Transverse colon (tissue), 4 donors: ENCODE results near the gene TXNL1. TPM values are rescaled to one million over a fixed set of nuclear protein-coding genes. Genes with fewer than 3 reads are reported as not detected.

Source experiments
- DNase-seq: peaks from one replicate; pipeline ENCODE4 v3.0.0-alpha.2; 2019
- H3K27ac ChIP-seq, 4 donors: fragments of 200-600 bp; sonication (generic); 2 replicates each; pipeline ENCODE4 v1.5.1; 2016 to 2018; ENCODE audit warnings: inconsistent platforms in 4 of 4
- H3K27me3 ChIP-seq: fragments of 200-600 bp; sonication (generic); 2 replicates; pipeline ENCODE4 v1.5.1; 2017; ENCODE audit warnings: inconsistent platforms
- H3K36me3 ChIP-seq, 4 donors: fragments of 200-600 bp; sonication (generic); 2 replicates each; pipeline ENCODE4 v1.5.1; 2017 to 2019; ENCODE audit warnings: inconsistent platforms in 4 of 4
- H3K4me1 ChIP-seq, 4 donors: fragments of 200-600 bp; sonication (generic); 2 replicates each; pipeline ENCODE4 v1.5.1; 2017 to 2020; ENCODE audit warnings: inconsistent platforms in 4 of 4
- H3K4me3 ChIP-seq, 4 donors: fragments of 200-600 bp; sonication (generic); 1 replicate in 1 of 4; 2 replicates in 3 of 4; pipeline versions ENCODE4 v1.5.1 to v1.6.1; 2017 to 2019; ENCODE audit warnings: inconsistent platforms in 4 of 4
- H3K9me3 ChIP-seq, 2 donors: fragments of 200-600 bp; sonication (generic); 2 replicates each; pipeline ENCODE4 v1.5.1; 2017 to 2019; ENCODE audit warnings: inconsistent platforms in 2 of 2
- CTCF ChIP-seq, 5 experiments: fragments of 200-600 bp in 3 of 5; fragments of 450-650 bp in 2 of 5; sonication (generic) in 3 of 5; IDR thresholded peaks; 1 replicate in 2 of 5; 2 replicates in 3 of 5; pipeline ENCODE4 v1.5.1; 2016 to 2017; ENCODE audit warnings: antibody characterized with exemption in 5 of 5, inconsistent platforms in 3 of 5, mild to moderate bottlenecking in 2 of 5, moderate library complexity in 1 of 5
- EP300 ChIP-seq: sonication (generic); formaldehyde crosslinking; IDR thresholded peaks from one replicate; pipeline ENCODE4 v1.6.1; 2017; ENCODE audit warnings: antibody characterized with exemption, low read depth
- POLR2A ChIP-seq: fragments of 450-650 bp; IDR thresholded peaks from one replicate; pipeline ENCODE4 v1.6.1; 2016; ENCODE audit warnings: antibody characterized with exemption, mild to moderate bottlenecking, moderate library complexity
- POLR2AphosphoS5 ChIP-seq, 3 donors: sonication (generic); formaldehyde crosslinking; IDR thresholded peaks; one replicate each; pipeline ENCODE4 v1.6.1; 2016; ENCODE audit warnings: antibody characterized with exemption in 3 of 3
- WGBS, 2 donors: methylation state at CpG; one replicate each; pipeline ENCODE4 v1.1.5; 2018; ENCODE audit warnings: low coverage in 1 of 2; 5-methylcytosine and 5-hydroxymethylcytosine counted together
- in situ Hi-C, 4 donors: fragments of 200-750 bp; cut with MboI; loops; one replicate each; pipeline versions ENCODE4 v1.15.0 to v1.15.1; 2017; ENCODE audit warnings: low sequenced_read_pairs in 3 of 4, low pct_ligation_motif_present in 1 of 4, low pct_unique_long_range_greater_than_20kb in 1 of 4
- intact Hi-C: fragments of 100-400 bp; cut with DNase I; formaldehyde crosslinking; loops from one replicate; pipeline ENCODE4 v1.15.1; 2023; ENCODE audit warnings: low total_unique reads
- total RNA-seq, 4 donors: library from RNA; depleted of rRNA; stranded (reverse); fragments of >200 nt; gene quantifications; one replicate each; pipeline ENCODE4 v1.1.0, GENCODE V29; 2016

Gene TXNL1
- total RNA-seq, 4 donors from 2014 or later: 3.0 to 42.1 (median 18.0) TPM

- WGBS, 2 donors: 65 to 87% methylated on average over 3 of the region's 3 CpGs
- TF ChIP-seq CTCF (IDR thresholded peaks at IDR 0.05) (no peak), EP300 (no peak), POLR2AphosphoS5 (IDR thresholded peaks at IDR 0.05) (no peak), POLR2A (no peak)
- no peak for DNase-seq
Measured at GRCh38 chr18:56672981-56673380, 34.6 kb upstream of the TXNL1 start.

GRCh38 chr18:56672391-56672790, 34.0 kb upstream of the TXNL1 start:
- no peak for DNase-seq
- peaks cover 0 to 6% (median 0%) of the 10 kb centered on the region in 4 donors for H3K4me1 ChIP-seq
- TF ChIP-seq CTCF (IDR thresholded peaks at IDR 0.05): no peak
- no peak for TF ChIP-seq POLR2A
- TF ChIP-seq POLR2AphosphoS5 (IDR thresholded peaks at IDR 0.05): no peak
- no peak for TF ChIP-seq EP300
- no peak overlapping the region for H3K4me3 ChIP-seq
- H3K27ac ChIP-seq: no peak overlapping the region
- intact Hi-C loops: no loop called here
- H3K27me3 ChIP-seq: no peaks in the 10 kb centered on the region
- no peaks in the 10 kb centered on the region for H3K36me3 ChIP-seq
- no peaks in the 10 kb centered on the region for H3K9me3 ChIP-seq
- WGBS, 2 donors: 84 to 91% methylated on average over 7 to 8 of the region's 8 CpGs
- in situ Hi-C loops: no loop called here

More at GRCh38 chr18:56672981-56673380, 34.6 kb upstream of the TXNL1 start:
- intact Hi-C loops: no loop called here
- no peaks in the 10 kb centered on the region for H3K9me3 ChIP-seq
- no peaks in the 10 kb centered on the region for H3K36me3 ChIP-seq
- in situ Hi-C loops: no loop called here
- H3K27me3 ChIP-seq: no peaks in the 10 kb centered on the region
- no peak overlapping the region for H3K27ac ChIP-seq
- H3K4me1 ChIP-seq: peaks cover 0 to 6% (median 0%) of the 10 kb centered on the region in 4 donors
- H3K4me3 ChIP-seq: no peak overlapping the region

GRCh38 chr18:56662902-56663301, 24.5 kb upstream of the TXNL1 start:
- WGBS, 2 donors: 43 to 51% methylated on average over 2 of the region's 2 CpGs
- in situ Hi-C loops: no loop called here

GRCh38 chr18:56662502-56662901, 24.1 kb upstream of the TXNL1 start:
- H3K27ac ChIP-seq: peak overlapping the region; percentile 17 to 59 (median 44)
- no peak for DNase-seq
- H3K9me3 ChIP-seq: no peaks in the 10 kb centered on the region
- H3K27me3 ChIP-seq: no peaks in the 10 kb centered on the region
- H3K4me3 ChIP-seq: no peak overlapping the region
- intact Hi-C loops: no loop called here
- H3K4me1 ChIP-seq: peaks cover 0 to 32% (median 16%) of the 10 kb centered on the region in 4 donors
- in situ Hi-C loops: no loop called here
- WGBS, 2 donors: 39 to 41% methylated on average over 5 of the region's 5 CpGs
- H3K36me3 ChIP-seq: no peaks in the 10 kb centered on the region
- TF ChIP-seq EP300 (no peak), POLR2AphosphoS5 (IDR thresholded peaks at IDR 0.05) (no peak), POLR2A (no peak), CTCF (IDR thresholded peaks at IDR 0.05) (no peak)

More at GRCh38 chr18:56662902-56663301, 24.5 kb upstream of the TXNL1 start:
- Histone ChIP-seq H3K27ac (peak overlapping the region in 3 of 4 donors; percentile 17 to 59 (median 54)), H3K27me3 (no peaks in the 10 kb centered on the region), H3K36me3 (no peaks in the 10 kb centered on the region), H3K9me3 (no peaks in the 10 kb centered on the region), H3K4me1 (peaks cover 0 to 32% (median 16%) of the 10 kb centered on the region in 4 donors), H3K4me3 (no peak overlapping the region)
- intact Hi-C loops: no loop called here
- no peak for TF ChIP-seq POLR2AphosphoS5 (IDR thresholded peaks at IDR 0.05)
- TF ChIP-seq CTCF (IDR thresholded peaks at IDR 0.05): no peak
- no peak for TF ChIP-seq EP300
- no peak for TF ChIP-seq POLR2A
- DNase-seq: no peak
